Left lung (tissue), 10 donors: ENCODE measurements around the gene RPP38. TPM values are rescaled to one million over a fixed set of nuclear protein-coding genes. Genes with fewer than 3 reads are reported as not detected.

Experiments used
- ATAC-seq: fragments of 200-7000 bp; cut with Tn5 transposase; one replicate; pipeline ENCODE4 v1.9.1; 2020; ENCODE audit warnings: moderate library complexity
- DNase-seq, 4 donors: peaks; one replicate each; pipeline ENCODE4 v3.0.0-alpha.2; 2013 to 2020
- H3K27ac ChIP-seq, 2 donors: fragments of 200-600 bp; sonication (generic) in 1 of 2; one replicate each; pipeline versions ENCODE4 v1.5.0 to v1.8.0; 2020 to 2021
- H3K27me3 ChIP-seq, 2 donors: fragments of 200-600 bp; sonication (generic) in 1 of 2; one replicate each; pipeline versions ENCODE4 v1.5.0 to v1.8.0; 2020 to 2021
- H3K36me3 ChIP-seq, 2 donors: fragments of 200-600 bp; sonication (generic) in 1 of 2; one replicate each; pipeline versions ENCODE4 v1.5.0 to v1.8.0; 2020 to 2021
- H3K4me1 ChIP-seq, 2 donors: fragments of 200-600 bp; one replicate each; pipeline ENCODE4 v1.8.0; 2021
- H3K4me3 ChIP-seq, 2 donors: fragments of 200-600 bp; sonication (generic) in 1 of 2; one replicate each; pipeline versions ENCODE4 v1.5.0 to v1.8.0; 2020 to 2021; ENCODE audit warnings: mild to moderate bottlenecking in 1 of 2
- H3K9me3 ChIP-seq, 2 donors: fragments of 200-600 bp; sonication (generic) in 1 of 2; one replicate each; pipeline versions ENCODE4 v1.5.0 to v1.8.0; 2020 to 2021
- CTCF ChIP-seq, 2 donors: fragments of 200-600 bp; sonication (generic) in 1 of 2; IDR thresholded peaks; one replicate each; pipeline versions ENCODE4 v1.5.0 to v1.8.0; 2021; ENCODE audit warnings: antibody characterized with exemption in 2 of 2
- intact Hi-C, 2 donors: fragments of 100-400 bp; cut with DNase I; formaldehyde crosslinking; loops; one replicate each; pipeline versions ENCODE4 v1.11.2 to v1.14.2; 2022
- polyA plus RNA-seq, 6 donors: library from polyadenylated mRNA; unstranded; fragments of 120-200 nt; gene quantifications; one replicate each; pipeline ENCODE4 v1.2.1, GENCODE V29; 2013; ENCODE audit not compliant: insufficient read length in 6 of 6
- total RNA-seq, 2 donors: library from RNA; stranded (reverse); fragmentation: NEBNext Ultra II Directional; extraction: Animal tissue kit (Norgen Biotek cat#: 25700); gene quantifications; one replicate each; pipeline ENCODE4 v1.2.1, GENCODE V29; 2021
- donor health status: DM: no; HTN: yes; CAD: no.
- donor health status: DM: no; HTN: no; CAD: no.

Gene RPP38
- total and polyA plus RNA-seq, 8 donors: 11.7 to 27.4 (median 25.4) TPM

DNA sequence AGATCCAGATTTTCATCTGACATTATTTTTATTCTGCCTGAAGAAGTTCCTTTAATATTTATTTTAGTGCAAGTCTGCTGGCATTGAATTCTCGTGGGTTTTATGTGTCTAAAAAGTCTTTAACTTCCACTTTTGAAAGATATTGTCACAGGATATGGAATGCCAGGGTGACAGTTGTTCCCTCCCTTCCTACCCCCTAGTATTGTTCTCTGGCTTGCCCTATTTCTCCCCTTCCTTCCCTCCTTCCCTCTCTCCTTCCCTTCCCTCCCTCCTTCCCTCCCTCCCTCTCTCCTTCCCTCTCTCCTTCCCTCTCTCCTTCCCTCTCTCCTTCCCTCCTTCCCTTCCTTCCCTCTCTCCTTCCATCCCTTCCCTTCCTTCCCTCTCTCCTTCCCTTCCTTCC, 38.5 kb upstream of the RPP38 start:
- TF ChIP-seq CTCF (IDR thresholded peaks at IDR 0.05): no peak
- DNase-seq (no peak), ATAC-seq (no peak)
- Histone ChIP-seq H3K4me3 (no peak overlapping the region), H3K9me3 (peaks cover 0 to 18% of the 10 kb centered on the region in 2 donors), H3K36me3 (no peaks in the 10 kb centered on the region), H3K4me1 (no peaks in the 10 kb centered on the region), H3K27ac (no peak overlapping the region), H3K27me3 (no peaks in the 10 kb centered on the region)
- intact Hi-C loops: no loop called here

GRCh38 chr10:15059914-15060313, 37.2 kb upstream of the RPP38 start:
- intact Hi-C loops: no loop called here
- TF ChIP-seq CTCF (IDR thresholded peaks at IDR 0.05): no peak
- H3K27ac ChIP-seq: no peak overlapping the region
- no peaks in the 10 kb centered on the region for H3K4me1 ChIP-seq
- DNase-seq (no peak), ATAC-seq (no peak)
- no peaks in the 10 kb centered on the region for H3K36me3 ChIP-seq
- no peaks in the 10 kb centered on the region for H3K27me3 ChIP-seq
- H3K9me3 ChIP-seq: peaks cover 0 to 18% of the 10 kb centered on the region in 2 donors
- H3K4me3 ChIP-seq: no peak overlapping the region

GRCh38 chr10:15060638-15061037, 36.5 kb upstream of the RPP38 start:
- H3K27ac ChIP-seq: no peak overlapping the region
- H3K4me3 ChIP-seq: no peak overlapping the region
- H3K4me1 ChIP-seq: no peaks in the 10 kb centered on the region
- ATAC-seq (no peak), DNase-seq (no peak)
- intact Hi-C loops: no loop called here
- no peak for TF ChIP-seq CTCF (IDR thresholded peaks at IDR 0.05)
- no peaks in the 10 kb centered on the region for H3K36me3 ChIP-seq
- H3K9me3 ChIP-seq: peaks cover 0 to 18% of the 10 kb centered on the region in 2 donors
- no peaks in the 10 kb centered on the region for H3K27me3 ChIP-seq

GRCh38 chr10:15067154-15067553, 30.0 kb upstream of the RPP38 start:
- ATAC-seq (no peak), DNase-seq (no peak)
- TF ChIP-seq CTCF (IDR thresholded peaks at IDR 0.05): no peak
- intact Hi-C loops: no loop called here
- no peaks in the 10 kb centered on the region for H3K4me1 ChIP-seq
- H3K9me3 ChIP-seq: no peaks in the 10 kb centered on the region
- H3K4me3 ChIP-seq: no peak overlapping the region
- no peak overlapping the region for H3K27ac ChIP-seq
- no peaks in the 10 kb centered on the region for H3K36me3 ChIP-seq
- H3K27me3 ChIP-seq: no peaks in the 10 kb centered on the region

- H3K27ac ChIP-seq: no peak overlapping the region
- no peaks in the 10 kb centered on the region for H3K9me3 ChIP-seq
- H3K36me3 ChIP-seq: no peaks in the 10 kb centered on the region
- H3K4me1 ChIP-seq: no peaks in the 10 kb centered on the region
- ATAC-seq (no peak), DNase-seq (no peak)
- H3K4me3 ChIP-seq: no peak overlapping the region
- TF ChIP-seq CTCF (IDR thresholded peaks at IDR 0.05): no peak
- H3K27me3 ChIP-seq: no peaks in the 10 kb centered on the region
- intact Hi-C loops: no loop called here
Measured at GRCh38 chr10:15068802-15069201, 28.4 kb upstream of the RPP38 start.
